ENCODE data around the gene TRIM2.

TRIM2 gene

GRCh38 chr4:153291562-153291961 is 87.3 kb downstream of the TRIM2 start:
- no peak for DNase-seq

- no peak for DNase-seq
These were observed 88.9 kb downstream of the TRIM2 start for GRCh38 chr4:153292897-153293741.

GRCh38 chr4:153293742-153294057 is 89.5 kb downstream of the TRIM2 start:
- no peak for DNase-seq

GRCh38 chr4:153294631-153295030 is 90.4 kb downstream of the TRIM2 start:
- DNase-seq: no peak

GRCh38 chr4:153295131-153295755 is 91.0 kb downstream of the TRIM2 start:
- no peak for DNase-seq

- DNase-seq: no peak
These were observed 92.0 kb downstream of the TRIM2 start for GRCh38 chr4:153296040-153296823.

- DNase-seq: no peak
These were observed 92.9 kb downstream of the TRIM2 start for GRCh38 chr4:153297116-153297515.

- no peak for DNase-seq
These were observed 106.5 kb downstream of the TRIM2 start for GRCh38 chr4:153310793-153311192.

- no peak for DNase-seq
These were observed 110.7 kb downstream of the TRIM2 start for GRCh38 chr4:153314915-153315314.

GRCh38 chr4:153318696-153319320 is 114.6 kb downstream of the TRIM2 start:
- DNase-seq: peak; percentile 25

- no peak for DNase-seq
These were observed 118.5 kb downstream of the TRIM2 start for GRCh38 chr4:153322791-153323190.

- DNase-seq: no peak
These were observed 119.8 kb downstream of the TRIM2 start for GRCh38 chr4:153324046-153324445.

- no peak for DNase-seq
These were observed 121.3 kb downstream of the TRIM2 start for GRCh38 chr4:153325558-153325957.

GRCh38 chr4:153326513-153326912 is 122.3 kb downstream of the TRIM2 start:
- DNase-seq: no peak

- no peak for DNase-seq
These were observed 123.0 kb downstream of the TRIM2 start for GRCh38 chr4:153327247-153327646.

- no peak for DNase-seq
These were observed 128.7 kb downstream of the TRIM2 start for GRCh38 chr4:153332936-153333335.

- DNase-seq: no peak
These were observed 129.6 kb downstream of the TRIM2 start for GRCh38 chr4:153333874-153334273.

GRCh38 chr4:153335665-153336064 is 131.4 kb downstream of the TRIM2 start:
- no peak for DNase-seq

GRCh38 chr4:153337686-153338085 is 133.4 kb downstream of the TRIM2 start:
- DNase-seq: no peak

- DNase-seq: no peak
These were observed 137.4 kb downstream of the TRIM2 start for GRCh38 chr4:153341575-153342090.

GRCh38 chr4:153342751-153343552 is 138.7 kb downstream of the TRIM2 start:
- no peak for DNase-seq

Measured in NCI-H1105 (cell line).